Measurements from ENCODE around the gene SHCBP1.

Gene SHCBP1

DNA sequence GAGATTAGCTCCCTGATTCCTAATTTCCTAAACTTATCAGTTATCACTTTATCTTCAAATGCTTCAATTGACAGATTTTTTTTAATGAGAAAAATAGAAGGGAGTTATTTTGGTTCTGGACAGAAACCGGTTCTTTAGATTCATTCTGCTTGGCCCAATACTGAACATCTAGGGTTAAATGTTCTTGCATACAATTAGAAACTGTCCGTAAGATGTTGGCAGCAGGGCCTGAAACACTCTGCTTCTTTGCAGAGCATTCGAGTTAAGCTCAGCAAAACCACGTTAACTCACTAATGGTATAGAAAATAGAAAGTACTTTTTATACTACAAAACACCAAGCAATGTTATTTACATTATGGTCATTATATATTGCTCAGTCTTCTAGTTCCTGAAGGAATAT lies 7.2 kb downstream of the SHCBP1 start:
- no peak for DNase-seq (ENCODE audit: low read depth)

DNA sequence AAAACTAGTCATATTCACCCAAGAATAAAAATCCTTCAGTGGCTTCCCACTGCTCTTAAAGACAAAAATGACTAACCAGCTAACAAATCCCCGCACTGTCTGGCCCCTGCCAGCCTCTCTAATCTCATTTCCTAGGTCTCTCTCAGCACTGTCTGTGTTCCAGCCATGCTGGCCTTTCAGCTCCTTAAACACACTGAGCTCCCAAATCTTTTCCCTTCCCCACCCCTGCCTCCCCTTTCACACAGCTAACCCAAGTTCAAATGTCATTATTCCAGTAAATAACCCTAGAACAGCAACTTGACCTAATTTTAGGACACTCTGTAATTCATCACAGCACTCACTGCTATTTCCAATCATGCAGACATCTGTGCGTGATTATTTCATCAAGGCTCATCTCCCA lies 7.8 kb downstream of the SHCBP1 start:
- DNase-seq (ENCODE audit: low read depth) = no peak

DNA sequence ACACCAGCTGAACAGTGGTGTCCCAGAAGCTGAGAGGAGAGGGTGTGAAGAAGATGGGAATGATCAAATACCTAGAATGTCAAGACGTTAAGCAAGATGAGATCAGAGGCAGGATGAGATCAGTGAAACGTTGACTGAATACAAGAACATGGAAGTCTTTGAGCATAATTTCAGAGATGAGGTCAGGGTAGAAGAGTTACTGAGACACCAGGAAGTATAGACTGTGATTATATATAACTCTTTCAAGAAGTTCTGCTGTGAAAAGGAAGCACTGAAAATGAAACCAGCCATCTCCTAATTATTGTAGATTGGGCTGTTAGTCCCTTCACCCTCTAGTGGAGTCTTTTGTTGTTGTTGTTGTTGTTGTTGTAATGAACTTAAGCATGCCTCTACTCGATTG lies 9.1 kb downstream of the SHCBP1 start:
- DNase-seq (ENCODE audit: low read depth) = no peak

DNA sequence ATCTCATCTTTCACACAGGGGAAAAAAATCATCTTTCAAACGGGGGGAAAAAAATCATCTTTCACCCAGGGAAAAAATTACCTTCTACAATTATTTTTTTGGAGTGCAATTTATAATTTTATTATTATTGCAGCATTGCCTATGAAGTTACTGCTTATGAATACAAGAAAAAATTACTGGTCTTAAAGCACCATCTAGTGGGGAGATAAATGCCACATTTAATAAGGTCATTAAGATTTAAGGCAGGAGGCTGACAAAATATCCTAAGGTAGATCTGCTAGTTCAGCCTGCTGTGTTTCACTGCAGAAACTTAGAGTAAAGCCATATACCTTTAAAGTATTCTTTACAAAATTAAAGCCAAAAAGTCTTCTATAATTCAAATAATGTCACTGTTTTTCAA lies 13.7 kb downstream of the SHCBP1 start:
- no peak for DNase-seq (ENCODE audit: low read depth)

DNA sequence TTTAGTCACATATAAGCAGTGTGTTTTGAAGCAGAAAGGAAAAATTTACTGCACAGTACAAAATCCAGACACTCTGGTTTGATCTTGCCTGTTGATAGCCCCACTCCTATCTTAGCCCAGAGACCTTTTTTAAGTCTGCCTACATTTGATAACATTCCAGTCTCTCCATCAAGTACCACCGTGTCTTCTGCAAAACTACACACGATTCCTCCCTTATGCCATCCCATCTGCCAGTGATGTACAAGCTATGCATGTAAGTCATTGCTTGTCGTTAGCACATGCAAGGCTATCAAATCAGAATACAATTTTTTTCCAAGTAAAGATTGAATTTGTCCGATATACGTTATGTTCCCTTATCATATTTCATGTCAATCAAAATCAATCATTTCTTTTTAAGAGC lies 14.9 kb downstream of the SHCBP1 start:
- DNase-seq (ENCODE audit: low read depth) = no peak

DNA sequence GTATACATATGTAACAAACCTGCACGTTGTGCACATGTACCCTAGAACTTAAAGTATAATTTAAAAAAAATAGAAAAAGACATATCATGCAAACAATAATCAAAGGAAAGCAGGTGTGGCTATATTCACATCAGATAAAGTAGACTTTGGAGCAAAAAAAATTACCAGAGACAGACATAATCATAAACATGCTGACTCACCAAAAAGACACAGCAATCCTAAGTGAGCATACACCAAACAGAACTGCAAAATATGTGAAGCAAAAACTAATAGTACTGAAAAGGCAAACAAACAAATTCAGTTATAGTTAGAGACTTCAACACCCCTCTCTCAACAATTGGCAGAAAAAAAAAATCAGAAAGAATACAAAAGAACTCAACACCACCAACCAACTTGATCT lies 29.9 kb downstream of the SHCBP1 start:
- DNase-seq (ENCODE audit: low read depth) = no peak

DNA sequence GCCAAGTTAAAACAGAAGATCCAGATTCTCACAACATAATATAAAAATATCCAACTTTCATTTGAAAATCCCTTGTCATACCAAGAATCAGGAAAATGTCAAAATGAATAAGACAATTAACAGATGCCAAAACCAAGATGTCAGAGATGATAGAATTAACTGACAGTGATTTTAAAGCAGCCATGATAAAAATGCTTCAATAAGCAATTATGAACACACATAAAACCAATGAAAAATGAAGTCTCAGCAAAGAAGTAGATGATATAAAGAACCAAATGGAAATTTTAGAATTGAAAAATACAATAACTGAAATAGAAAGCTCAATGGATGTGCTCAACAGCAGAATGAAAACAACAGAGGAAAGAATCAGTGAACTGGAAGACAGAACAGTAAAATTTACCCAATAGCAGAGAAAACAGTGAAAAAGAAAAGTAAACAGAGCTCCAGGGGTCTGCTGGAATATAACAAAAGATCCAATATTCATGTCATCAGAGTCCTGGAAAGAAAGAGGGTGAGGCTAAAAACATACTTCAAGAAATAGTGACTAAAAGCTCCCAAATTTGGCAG lies 35.1 kb downstream of the SHCBP1 start:
- no peak for DNase-seq (ENCODE audit: low read depth)

DNA sequence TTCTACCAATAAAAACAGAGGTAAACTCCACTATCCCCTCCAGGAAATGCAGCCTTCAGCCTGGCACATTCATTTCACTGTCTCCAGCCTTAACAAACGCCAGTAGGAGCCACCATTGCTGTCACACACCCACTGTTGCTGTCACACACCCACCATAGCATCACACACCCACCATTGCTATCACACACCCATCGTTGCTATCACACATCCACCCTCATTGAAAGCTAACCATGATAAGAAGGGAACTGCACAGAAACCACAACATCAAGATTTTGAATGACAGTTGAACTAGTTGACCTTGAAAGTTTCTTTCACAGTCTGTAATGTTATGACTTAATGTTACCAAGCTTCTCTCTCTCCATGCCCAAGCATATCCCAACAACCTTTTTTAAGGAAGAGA lies 38.1 kb downstream of the SHCBP1 start:
- DNase-seq (ENCODE audit: low read depth) = no peak

DNA sequence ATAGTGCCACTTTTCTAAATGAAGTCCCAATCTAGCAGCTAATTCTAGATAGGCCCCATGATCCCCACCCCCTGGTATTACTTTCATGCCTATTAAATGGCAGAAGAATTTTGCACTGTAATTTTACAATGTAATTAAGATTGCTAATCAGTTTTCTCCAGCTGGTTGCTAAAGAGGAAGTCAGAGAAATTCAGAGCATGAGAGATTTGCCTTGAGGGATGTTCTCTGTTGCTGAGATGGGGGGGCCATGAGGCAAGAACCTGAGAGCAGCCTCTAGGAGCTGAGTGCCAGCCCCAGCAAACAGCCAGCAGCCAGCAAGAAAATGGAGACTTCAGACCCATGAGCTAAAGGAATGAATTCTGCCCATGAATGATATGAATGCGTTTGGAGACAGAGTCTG lies 38.9 kb downstream of the SHCBP1 start:
- no peak for DNase-seq (ENCODE audit: low read depth)

DNA sequence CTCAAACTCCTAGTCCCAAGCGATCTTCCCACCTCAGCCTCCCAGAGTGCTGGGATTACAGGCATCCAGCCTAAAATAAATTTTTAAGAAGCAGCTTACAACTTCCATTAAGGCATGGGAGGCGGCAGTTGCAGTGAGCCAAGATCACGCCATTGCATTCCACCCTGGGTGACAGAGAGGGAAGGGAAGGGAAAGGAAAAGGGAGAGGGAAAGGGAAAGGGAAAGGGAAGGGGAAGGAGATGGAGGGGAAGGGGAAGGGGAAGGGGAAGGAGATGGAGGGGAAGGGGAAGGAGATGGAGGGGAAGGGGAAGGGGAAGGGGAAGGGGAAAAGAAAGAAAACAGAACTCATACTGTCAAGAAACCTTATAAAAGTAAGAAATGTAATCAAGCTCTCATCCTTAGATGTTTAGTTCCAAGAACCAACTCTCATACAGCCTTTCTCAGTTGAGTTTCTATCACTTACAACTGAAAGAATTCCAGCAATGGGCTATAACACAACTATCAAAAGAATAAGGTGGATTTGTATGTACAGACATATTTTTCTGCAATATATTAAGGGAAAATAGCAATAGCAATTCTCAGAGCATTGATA lies 43.1 kb downstream of the SHCBP1 start:
- DNase-seq (ENCODE audit: low read depth) = no peak

DNA sequence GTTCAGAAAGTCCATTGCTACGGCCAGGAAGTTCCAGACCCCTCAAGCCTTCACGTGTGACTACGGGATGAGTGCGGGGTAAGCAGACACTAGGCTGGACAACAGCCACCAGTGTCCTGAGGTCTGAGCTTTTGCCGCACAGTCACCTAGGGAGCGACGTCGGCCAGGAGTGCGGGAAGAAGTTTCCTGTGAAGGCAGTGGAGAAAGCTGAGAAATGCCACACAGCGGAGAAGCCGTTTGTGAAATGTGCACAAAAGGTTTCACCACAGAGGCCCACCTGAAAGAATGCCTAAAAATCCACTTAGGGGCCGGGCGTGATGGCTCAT lies 47.4 kb downstream of the SHCBP1 start:
- DNase-seq (ENCODE audit: low read depth) = no peak

DNA sequence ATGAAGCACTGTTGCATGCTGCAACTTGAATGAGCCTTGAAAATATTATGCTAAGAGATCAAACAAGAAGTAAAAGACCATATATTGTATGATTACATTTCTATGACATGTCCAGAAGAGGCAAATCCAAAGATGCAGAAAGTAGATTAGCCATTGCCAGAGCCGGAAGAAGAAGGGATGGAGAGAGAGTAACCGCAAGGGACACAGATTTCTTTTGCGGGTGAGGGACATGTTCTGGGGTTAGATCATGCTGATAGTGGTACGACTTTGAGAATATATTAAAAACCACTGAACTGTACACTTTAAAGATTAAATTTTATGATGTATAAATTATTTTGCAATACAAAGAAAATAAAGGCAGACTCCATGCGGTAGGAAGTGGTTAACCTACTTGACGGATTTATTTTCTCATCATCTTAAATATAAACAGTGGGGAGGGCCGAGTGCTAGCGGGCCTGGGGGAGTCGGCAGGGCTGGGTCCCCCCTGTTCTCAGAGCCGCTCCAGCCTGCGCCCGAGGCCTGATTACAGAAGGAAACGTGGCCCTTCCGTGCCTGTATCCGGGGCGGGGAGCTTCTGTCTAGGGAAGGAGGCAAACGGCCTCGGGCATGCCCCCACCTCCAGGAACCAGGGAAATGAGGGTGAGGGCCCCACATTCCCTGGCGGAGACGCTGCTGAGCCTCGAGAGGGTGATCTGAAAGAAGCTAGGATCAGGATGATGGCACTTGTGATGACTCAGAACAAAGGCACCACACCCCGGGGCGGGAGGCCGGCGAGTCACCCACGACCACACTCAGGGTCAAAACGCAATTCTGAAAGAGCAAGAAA lies 48.0 kb downstream of the SHCBP1 start:
- DNase-seq (ENCODE audit: low read depth) = no peak

DNA sequence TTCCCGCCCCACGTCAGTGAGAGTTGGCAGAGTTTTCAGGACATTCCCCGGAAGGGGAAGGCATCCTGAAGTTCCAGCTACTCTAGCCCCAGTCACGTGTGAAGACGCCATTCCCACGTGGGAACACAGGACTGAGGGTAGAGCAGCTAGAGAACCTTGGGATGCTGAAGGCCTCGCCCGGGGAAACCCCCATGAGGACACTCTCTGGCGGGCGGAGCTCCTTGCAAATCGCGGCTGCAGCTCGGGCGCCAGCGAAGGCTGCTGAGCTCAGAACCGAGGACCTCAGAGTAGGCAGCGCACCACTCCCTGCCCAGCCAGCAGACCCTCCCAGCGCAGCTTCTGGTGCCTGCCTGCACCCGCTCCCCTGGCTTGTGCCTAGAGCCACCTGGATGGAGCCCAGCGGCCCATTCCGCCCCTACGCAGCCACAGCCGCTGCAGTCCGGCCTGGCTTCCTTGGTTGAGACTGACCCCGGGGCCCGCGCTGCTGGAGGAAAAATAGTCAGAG lies 51.9 kb downstream of the SHCBP1 start:
- DNase-seq (ENCODE audit: low read depth) = no peak

DNA sequence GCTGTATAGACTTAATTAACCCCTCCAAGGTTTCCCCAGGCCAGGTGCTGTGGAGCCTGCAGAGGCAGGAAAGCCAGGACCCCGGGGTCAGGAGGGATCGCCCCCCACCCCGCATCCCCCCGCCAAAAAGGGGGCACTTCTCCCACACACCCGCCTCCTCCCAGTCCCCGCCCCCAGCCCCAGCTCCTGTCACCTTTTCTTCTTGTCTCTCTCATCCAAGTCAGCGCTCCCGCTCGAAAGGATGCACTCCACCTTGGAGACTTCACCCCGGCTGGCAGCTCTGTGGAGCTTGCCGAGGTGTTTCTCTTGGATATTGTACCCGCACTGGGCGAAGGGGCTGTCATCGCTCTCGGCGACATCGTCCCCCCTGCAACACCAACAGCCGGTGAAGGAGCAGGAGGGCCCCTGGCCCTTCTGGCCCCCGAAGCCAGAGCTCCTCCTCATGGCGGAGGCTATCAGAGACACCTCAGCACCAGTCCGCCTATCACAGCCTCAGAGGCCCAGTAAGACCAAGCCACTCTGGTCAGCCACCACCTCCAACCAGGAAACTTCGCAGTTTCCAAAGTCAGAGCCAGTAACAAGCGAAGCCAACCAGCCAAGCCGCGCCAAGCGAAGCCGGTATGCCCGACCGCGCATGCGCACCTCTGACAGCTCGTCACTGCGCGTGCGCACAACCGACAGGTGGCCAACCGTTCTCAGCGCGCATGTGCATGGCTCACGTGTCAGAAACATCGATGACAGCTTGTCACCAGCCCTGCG lies 52.5 kb downstream of the SHCBP1 start:
- DNase-seq (ENCODE audit: low read depth) = no peak

DNA sequence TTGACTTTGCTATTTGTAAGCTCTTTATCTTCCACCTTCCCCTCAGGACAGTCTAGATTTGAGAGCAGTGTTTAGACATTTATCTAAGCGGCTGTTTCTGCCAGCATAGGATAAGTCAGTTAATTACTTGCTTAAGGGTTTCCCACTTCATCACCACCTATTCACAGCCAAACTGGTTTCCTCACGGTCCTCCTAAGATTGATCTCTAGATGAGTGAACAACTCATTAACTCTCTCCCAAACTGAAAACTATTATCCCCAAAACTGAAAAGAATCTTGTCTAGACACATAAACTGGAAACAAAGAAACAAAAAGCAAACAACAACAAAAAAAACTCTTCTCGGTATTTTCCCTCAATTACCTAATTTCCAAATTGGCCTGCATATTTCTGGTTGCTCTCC lies 58.2 kb downstream of the SHCBP1 start:
- no peak for DNase-seq (ENCODE audit: low read depth)

DNA sequence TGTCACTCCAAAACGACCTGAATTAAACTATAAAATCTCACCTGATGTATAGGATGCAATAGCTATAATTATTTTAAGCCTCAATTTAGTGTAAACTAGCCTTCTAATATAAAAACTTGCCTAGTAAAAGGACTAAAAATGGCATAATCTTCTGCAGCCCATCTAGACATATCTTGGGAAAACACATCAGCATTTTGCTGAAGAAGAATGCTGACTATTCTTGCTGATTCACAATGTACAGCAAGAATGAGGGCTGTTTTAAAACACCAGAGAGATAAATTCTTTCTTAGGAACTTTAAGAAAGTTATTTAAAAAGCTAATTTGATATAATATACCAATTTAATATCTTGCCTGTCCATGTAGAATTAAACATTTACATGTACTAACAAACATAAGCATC lies 63.2 kb downstream of the SHCBP1 start:
- DNase-seq (ENCODE audit: low read depth) = no peak

DNA sequence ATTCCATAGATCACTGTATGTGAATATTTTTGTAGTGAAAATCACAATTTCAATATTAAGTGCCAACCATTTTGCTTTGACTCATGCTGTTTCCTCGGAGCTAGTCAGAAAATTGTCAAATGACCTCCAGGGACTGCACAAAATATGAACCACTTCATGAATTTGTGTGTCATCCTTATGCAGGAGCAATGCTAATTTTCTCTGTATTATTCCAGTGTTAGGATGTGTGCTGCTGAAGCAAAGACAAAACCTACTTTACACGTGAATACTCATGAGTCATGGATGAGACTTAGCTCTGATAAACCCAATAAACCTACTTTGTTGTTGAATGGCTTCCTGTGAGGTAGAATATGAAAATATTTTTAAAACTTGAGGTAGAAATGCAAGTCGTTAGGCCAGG lies 65.2 kb downstream of the SHCBP1 start:
- DNase-seq (ENCODE audit: low read depth) = no peak

DNA sequence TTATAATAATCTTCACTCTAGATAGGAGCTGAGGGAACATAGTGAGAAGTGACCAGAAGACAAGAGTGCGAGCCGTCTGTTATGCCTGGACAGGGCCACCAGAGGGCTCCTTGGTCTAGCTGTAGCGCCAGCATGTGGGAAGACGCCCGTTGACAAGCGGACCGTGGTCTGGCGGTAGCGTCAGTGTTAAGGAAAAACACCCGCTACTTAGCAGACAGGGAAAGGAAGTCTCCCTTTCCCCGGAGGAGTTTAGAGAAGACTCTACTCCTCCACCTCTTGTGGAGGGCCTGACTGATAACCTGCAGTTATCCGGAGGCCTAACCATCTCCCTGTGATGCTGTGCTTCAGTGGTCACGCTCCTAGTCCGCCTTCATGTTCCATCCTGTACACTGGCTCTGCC lies 66.7 kb downstream of the SHCBP1 start:
- peak; percentile 42 for DNase-seq (ENCODE audit: low read depth)

DNA sequence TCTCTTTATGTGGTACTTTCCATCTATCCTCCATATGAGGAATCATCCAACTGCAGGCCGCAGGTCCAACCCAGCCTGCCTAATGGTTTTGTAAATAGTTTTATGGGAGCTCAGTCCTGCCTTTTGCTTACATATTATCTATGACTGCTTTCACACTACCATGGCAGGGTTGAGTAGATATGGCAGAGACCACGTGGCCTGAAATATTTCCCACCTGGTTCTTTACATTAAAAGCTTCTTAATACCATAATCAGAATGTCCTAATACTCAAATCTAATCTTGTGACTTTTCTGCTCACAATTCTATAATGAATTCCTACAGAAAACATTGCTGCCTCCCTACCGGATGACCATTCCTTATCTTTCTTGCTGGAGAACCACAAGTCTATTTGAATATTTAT lies 71.7 kb downstream of the SHCBP1 start:
- DNase-seq (ENCODE audit: low read depth) = no peak
